COR-L47 (cell line): Measurements from ENCODE around the gene RPTOR.

Experiments used
- DNase-seq: peaks from one replicate; lab custom pipeline; 2025; lab: John Stamatoyannopoulos, UW

The RPTOR gene

DNA sequence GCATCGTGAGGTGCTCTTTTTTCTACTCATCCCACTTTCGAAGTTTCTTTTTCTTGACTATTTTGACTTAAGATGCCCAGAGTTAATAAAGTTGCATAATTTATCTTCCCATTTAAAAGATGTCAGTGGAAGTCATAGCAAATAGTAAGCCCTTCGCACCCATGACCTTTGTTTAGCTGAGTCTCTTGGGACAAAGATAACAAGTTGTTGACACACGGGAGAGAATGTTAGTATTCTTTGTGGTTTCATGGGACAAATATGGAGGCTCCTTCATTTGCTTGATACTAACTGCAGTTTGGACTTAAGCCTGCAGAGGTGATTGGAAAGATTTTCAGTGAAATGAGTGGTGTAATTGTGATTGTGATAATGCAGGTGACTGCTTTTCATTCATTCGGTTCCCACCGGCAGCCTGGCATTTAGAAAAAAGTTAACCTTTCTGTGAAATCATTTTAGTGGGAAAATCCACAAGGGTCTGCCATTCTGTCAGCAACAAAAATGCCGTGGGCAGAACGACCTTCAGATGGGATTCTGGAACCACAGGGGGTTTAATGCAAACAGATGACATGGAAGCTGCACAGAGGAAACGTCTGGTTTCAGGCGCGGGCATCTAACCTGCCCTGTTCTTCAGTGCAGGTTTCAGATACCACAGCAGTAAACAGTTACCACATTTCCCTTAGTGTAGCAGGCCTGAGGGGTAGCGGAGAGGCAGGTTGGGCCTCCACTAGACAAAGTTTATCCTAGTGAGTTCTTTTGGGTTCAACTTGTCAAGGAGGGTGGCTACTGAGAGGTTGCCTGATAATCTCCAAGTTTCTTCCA, 123.0 kb downstream of the RPTOR start:
- no peak for DNase-seq

DNA sequence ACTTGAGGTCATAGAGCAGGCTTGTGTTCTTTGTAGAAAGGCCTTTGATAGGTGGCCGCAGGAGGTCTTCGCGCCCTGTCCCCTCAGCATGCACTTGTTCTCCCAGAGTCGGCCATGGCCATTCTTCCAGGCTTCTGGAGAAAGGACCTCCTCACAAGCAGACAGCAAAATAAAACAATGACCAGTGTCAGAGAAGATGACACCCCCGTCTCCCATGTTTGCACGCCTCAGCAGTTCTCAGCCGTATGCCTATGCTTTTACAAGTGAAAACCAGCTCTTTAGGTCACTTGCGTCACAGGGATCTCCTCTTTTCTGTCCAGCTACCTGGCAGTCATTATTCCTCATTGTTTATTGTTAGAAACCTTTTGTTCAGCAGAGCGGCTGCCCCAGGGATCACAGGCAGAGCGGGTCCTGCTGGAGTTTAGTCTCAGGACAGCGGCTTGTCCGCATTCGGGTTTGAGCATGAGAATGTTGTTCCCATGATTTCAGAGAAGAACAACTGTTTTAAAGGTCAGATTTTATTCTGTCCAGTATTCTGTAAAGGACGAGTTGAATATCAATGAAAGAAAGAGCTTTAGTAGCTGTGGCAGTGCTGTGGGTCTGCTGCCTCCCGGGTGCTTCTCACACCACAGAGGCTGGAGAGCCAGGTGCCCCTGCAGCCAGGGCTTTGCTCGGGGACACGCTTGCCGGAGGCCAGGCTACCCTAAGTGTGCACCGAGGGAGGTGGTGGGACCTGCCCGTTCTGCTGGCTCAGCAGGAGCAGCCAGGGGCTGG, 123.9 kb downstream of the RPTOR start:
- no peak for DNase-seq

- peak; percentile 66 for DNase-seq
Observed at GRCh38 chr17:80671039-80671824, 126.6 kb downstream of the RPTOR start.

DNA sequence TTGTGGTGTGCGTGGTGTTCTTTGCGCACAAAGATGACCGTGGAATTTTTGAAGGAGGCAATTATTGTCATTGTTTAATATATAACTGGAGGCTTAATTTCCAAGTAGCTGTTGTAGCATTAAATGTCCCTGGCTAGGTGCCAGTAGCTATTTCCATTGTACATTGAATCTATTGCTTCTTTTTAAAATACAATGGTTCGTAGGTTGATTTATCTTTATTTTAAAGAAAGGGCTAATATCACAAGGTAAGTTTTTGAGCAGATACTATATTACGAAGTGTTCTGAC, 127.1 kb downstream of the RPTOR start:
- DNase-seq, result peak; percentile 51

GRCh38 chr17:80673152-80673920, 128.7 kb downstream of the RPTOR start:
- no peak for DNase-seq

- no peak for DNase-seq
Observed at GRCh38 chr17:80675438-80676095, 130.9 kb downstream of the RPTOR start.

DNA sequence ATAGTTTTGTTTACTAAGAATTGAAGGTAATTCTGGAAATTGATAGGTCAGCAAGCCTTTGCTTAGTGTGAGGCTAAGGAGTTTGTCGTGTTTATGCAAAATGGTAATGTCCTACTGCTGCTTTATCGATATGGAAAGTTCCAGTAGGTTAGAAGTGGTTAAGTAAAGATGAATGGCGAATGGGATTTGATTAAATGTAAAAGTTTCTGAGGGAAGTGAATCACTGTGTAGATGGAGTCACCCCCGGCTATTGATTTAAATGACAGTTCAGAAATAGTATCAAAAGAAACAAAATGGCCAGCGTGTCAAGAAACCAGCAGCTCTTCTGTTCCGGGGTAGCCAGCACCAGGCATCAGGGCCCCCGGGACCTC, 131.4 kb downstream of the RPTOR start:
- no peak for DNase-seq

- DNase-seq, result no peak
Observed at GRCh38 chr17:80676564-80676963, 131.9 kb downstream of the RPTOR start.

- DNase-seq, result no peak
Observed at GRCh38 chr17:80677214-80677756, 132.6 kb downstream of the RPTOR start.

DNA sequence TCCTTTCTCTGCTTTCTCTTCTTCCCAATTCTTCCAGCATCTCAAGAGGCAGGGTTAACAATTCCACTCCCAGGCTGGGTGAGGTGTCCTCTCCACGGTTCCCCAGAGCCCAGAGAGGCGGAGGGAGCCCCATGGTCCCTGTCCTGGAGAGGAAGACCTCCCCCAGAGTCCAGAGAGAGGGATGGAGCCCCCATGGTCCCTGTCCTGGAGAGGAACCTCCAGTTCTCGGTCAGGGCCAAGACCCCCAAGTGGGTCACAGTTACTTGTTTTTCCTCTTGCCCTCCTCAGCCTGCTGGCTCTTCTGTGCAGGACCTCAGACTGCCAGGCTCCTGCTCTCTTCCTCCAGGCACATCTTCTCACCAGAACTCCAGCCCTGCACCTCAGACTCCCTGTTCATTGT, 135.2 kb downstream of the RPTOR start:
- no peak for DNase-seq

DNA sequence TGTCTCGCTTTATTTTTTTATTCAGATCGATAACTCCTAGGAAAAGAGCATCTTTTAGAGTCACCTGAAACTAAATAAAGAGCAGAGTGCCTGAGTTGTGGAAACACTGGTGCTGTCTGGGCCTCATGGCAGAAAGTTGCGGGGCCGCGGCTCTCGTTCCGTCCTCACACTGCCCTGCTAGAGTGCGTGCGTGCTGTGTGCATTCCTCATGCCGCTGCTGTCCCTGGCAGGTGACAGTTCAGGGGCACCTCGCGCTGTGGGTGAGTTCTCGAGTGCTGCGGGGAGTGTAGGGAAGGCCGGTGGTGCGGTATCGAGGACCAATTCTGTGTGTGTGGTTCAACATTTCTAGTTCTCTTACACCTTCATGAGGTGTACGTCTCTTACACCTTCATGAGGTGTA, 136.6 kb downstream of the RPTOR start:
- DNase-seq, result no peak

DNA sequence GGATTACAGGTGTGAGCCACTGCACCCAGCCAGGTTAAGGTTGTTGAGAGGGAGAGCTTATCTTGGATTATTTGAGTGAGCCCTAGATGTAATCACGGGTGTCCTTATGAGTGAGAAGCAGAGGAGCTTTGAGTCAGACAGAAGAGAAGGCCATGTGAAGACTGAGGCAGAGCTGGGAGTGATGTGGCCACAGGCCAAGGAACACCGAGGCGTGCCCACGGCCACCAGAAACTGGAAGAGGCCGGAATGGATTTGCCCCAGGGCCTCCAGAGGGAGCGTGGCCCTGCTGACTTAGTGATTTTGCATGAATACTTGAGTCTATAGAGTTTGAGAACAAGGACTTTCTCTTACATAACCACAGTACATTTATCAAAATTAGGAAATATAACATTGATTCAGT, 137.7 kb downstream of the RPTOR start:
- no peak for DNase-seq

DNA sequence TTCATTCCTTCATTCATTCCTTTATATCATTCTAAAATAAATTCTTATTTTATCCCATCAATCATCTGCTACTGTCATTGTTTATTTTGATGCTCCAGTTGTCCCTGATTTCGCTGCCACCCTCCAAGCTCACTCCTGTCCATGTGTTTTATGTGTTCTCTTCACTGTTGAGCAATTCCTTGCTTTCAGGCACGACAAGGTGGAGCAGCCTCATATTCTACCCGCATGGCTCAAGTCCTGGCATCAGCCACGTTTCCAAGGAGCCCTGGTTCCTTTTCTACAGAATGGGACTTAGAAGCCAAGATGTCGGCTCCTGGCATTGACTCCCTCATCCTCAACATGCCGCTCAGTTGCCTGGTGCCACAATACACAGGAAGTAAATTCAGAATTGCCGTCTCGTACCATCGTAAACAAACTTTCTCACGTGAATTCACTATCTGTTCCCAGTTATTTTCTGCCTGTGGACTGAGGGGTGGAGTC, 139.0 kb downstream of the RPTOR start:
- DNase-seq, result no peak

DNA sequence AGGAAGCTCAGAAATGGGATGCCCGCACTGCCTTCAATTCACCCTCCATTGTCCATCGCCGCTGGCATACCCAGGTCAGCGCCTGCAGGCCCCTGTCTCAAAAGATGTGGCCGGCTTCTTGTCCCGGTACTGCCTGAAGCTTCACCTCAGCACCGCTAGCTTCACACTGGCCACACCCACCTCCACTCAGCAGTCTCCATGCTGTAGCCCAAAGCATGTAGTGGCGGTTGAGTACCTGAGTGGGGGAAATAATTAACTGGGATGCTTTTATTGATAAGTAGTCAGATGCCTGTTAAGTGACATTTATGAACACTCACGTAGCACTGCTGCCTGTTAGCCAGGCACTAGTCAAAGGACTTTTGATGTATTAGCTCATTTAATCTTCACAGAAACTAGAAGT, 143.2 kb downstream of the RPTOR start:
- DNase-seq, result no peak

DNA sequence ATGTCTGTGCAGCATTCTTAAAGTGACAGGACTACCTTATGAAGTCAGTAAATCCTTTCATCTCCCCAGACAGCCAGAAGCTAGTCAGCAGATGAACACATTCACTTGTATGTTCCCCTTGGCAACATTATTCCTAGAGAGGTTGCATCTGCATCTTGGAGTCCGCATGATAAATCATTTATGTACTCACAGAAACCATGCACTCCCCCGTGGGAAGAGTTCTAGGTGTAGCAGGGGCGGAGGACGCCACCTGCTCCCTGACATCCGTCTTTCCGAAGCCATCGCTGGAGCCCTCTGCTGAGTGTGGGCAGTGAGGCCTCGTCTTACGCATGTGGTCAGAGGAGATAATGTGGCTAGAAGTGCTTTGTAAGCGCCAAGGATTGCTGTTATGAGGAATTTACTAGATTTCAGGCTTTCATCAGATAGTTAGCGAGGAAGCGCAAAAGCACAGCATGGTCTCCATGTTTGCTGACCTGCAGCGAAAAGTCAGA, 144.5 kb downstream of the RPTOR start:
- no peak for DNase-seq

- DNase-seq, result no peak
Observed at GRCh38 chr17:80691784-80692183, 147.1 kb downstream of the RPTOR start.

GRCh38 chr17:80692931-80693467, 148.4 kb downstream of the RPTOR start:
- no peak for DNase-seq

DNA sequence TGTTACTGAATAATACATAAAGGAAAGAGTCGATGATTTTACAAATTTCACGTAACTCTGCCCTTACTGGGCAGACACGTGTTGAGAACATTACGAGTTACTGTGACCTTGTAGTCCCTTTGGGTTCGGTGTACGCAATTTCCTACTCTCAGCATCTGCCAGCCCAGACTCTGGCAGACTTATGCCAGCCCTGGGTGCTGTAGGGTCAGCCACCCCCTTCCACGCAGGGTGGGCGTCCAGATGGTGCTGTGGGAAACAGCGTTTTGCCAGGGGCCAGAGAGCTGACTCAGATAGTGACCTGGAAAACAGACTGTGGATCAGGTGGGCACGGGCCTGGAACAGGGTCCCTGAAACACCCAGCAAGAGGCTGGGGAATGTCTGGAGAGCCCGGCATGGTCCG, 148.9 kb downstream of the RPTOR start:
- DNase-seq, result no peak

DNA sequence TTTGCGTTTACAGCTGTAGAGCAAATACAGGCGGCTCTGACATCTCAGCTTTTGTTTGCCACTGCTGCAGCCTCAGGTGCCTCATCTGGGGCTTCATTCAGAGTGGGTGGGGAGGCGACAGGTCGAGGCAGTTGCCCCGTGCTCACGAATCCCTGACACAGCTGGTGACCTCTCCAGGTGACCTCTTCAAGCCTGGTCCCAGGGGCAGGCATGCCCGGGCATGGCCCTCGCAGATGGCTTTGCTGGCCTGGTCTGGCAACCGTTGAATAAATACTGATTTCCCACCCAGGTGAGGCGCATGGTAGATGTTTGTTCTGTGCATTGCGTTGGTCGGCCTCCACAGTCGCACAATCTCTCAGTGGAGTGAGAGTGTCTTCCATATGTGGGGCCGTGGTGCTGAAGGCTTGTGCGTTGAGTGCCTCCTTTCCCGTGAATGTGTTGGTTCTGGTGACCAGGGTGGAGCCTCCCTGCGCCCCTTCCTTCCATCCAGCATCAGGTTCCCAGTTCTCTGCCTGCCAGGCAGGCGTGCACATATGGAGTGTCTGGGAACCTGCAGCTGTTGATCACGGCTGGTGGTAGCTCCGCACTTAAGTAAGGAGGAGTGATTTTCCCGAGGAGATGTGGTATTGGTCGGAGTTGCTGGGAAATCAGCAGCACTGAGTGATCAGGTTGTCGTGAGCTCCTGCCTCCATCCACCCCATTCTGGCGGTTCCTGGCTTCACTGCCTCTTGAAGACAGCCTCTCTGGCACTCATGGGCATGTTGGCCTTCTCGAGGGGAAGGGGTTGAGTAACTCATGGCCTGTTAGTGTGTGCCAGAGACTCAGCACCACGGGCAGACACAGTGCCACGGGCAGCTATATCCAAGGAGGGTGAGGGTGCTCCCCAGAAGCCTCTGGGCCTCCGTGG, 149.7 kb downstream of the RPTOR start:
- DNase-seq, result no peak
